ENCODE results near the gene MYO15A. TPM values are rescaled to one million over a fixed set of nuclear protein-coding genes. Genes with fewer than 3 reads are reported as not detected.

The MYO15A gene
- total and polyA plus RNA-seq, 8 donors, result 0.31 to 10.5 (median 0.50) TPM; not detected in 1

DNA sequence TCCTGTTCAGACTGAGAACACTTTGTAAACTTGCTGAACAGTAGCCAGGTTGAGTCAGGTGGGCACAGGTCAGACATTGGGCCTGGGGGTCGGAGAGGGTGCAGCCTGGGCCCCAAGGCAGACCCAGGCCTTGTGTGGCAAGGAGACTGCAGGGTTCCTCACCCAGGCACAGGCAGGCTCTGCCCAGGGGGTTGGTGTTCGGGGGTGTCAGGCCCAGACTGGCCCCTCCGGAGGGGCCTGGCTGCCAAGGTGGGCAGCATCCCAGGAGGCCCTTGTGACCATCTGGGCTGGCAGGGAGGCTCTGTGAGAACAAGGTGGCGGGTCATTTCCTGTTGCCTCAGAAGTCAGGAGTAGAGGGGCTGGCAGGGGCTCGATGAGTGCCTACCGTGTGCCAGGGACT, 585 bp upstream of the MYO15A start:
- TF ChIP-seq, protein P1, sequence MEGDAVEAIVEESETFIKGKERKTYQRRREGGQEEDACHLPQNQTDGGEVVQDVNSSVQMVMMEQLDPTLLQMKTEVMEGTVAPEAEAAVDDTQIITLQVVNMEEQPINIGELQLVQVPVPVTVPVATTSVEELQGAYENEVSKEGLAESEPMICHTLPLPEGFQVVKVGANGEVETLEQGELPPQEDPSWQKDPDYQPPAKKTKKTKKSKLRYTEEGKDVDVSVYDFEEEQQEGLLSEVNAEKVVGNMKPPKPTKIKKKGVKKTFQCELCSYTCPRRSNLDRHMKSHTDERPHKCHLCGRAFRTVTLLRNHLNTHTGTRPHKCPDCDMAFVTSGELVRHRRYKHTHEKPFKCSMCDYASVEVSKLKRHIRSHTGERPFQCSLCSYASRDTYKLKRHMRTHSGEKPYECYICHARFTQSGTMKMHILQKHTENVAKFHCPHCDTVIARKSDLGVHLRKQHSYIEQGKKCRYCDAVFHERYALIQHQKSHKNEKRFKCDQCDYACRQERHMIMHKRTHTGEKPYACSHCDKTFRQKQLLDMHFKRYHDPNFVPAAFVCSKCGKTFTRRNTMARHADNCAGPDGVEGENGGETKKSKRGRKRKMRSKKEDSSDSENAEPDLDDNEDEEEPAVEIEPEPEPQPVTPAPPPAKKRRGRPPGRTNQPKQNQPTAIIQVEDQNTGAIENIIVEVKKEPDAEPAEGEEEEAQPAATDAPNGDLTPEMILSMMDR (IDR thresholded peaks at IDR 0.05), result no peak
- no peak for TF ChIP-seq POLR2AphosphoS5 (IDR thresholded peaks at IDR 0.05)
- no peak for TF ChIP-seq EP300 (IDR thresholded peaks at IDR 0.05)
- no peak for TF ChIP-seq POLR2A (IDR thresholded peaks at IDR 0.05)
- H3K27me3 ChIP-seq, result no peaks in the 10 kb centered on the region
- no peak overlapping the region for H3K4me3 ChIP-seq
- H3K36me3 ChIP-seq, result peaks cover 14 to 48% (median 47%) of the 10 kb centered on the region in 4 donors
- H3K9me3 ChIP-seq, result no peaks in the 10 kb centered on the region
- H3K4me1 ChIP-seq, result no peaks in the 10 kb centered on the region
- DNase-seq, result no peak
- intact Hi-C loops (cut with DNase I; ENCODE audit: low total_unique reads), result no loop called here
- no peak overlapping the region for H3K27ac ChIP-seq
- 80 to 91% (median 84%) methylated on average over 4 to 6 of the region's 6 CpGs for WGBS, 5 donors

DNA sequence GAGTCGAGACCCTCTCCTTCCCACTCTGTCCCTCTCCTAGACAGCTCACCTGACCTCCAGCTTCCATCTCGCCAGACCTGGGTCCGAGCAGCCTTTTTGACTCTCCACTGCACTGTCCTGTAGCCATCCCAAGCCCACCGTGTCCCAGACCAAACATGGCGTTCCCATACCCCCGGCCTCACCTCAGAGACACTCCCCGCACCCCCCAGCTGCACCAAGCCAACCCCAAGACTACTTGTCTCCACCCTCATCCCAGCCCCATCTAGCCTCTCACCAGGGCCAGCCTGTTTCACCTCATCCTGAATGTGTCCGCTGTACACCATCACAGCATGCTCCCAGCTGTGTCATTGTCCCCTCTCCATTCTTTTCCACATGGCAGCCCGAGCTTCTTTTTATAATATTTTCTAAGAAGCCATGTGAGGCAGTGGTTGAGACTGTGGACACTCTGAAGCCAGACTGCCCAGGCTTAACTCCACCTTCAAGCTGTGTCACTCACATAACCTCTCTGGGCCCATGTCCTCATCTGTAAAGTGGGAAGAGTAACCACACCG, 1.5 kb downstream of the MYO15A start:
- no peak overlapping the region for H3K27ac ChIP-seq
- no peak for DNase-seq
- H3K27me3 ChIP-seq, result no peaks in the 10 kb centered on the region
- intact Hi-C loops (cut with DNase I; ENCODE audit: low total_unique reads), result no loop called here
- TF ChIP-seq, protein P1 (IDR thresholded peaks at IDR 0.05), result no peak
- no peak for TF ChIP-seq POLR2AphosphoS5 (IDR thresholded peaks at IDR 0.05)
- TF ChIP-seq POLR2A (IDR thresholded peaks at IDR 0.05), result no peak
- no peak for TF ChIP-seq EP300 (IDR thresholded peaks at IDR 0.05)
- H3K4me1 ChIP-seq, result no peaks in the 10 kb centered on the region
- H3K9me3 ChIP-seq, result no peaks in the 10 kb centered on the region
- peaks cover 10 to 28% (median 28%) of the 10 kb centered on the region in 4 donors for H3K36me3 ChIP-seq
- no peak overlapping the region for H3K4me3 ChIP-seq
- WGBS, 5 donors, result 73 to 82% (median 79%) methylated on average over 10 of the region's 10 CpGs

DNA sequence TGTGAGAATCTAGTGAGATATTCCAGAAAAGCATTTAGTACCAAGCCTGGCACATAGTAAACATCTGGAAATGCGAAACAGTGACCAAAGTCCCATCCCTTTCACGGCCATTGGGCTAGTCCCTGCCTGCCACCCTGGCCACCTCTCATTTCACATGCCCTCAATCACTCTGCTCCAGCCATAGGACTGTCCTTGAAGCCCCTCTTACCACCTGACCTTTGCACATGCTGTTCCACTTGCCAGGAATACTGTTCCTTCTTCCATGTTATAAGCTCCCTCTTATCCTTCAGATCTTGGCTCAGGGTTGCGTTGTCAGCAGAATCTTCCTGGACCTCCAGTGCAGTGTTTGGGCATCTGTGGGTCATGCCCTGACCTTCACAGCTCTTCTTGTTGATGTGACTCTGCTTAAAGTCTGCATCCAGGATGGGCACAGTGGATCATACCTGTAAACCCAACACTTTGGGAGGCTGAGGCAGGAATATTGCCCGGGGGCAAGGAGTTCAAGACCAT, 2.1 kb downstream of the MYO15A start:
- no peaks in the 10 kb centered on the region for H3K4me1 ChIP-seq
- H3K36me3 ChIP-seq, result peaks cover 10 to 21% (median 21%) of the 10 kb centered on the region in 4 donors
- intact Hi-C loops (cut with DNase I; ENCODE audit: low total_unique reads), result no loop called here
- H3K4me3 ChIP-seq, result no peak overlapping the region
- no peaks in the 10 kb centered on the region for H3K9me3 ChIP-seq
- peaks cover 0 to 5% (median 0%) of the 10 kb centered on the region in 3 donors for H3K27me3 ChIP-seq
- WGBS, 5 donors, result 66 to 90% (median 81%) methylated on average over 3 to 4 of the region's 4 CpGs
- DNase-seq, result no peak
- no peak for TF ChIP-seq POLR2A (IDR thresholded peaks at IDR 0.05)
- no peak for TF ChIP-seq POLR2AphosphoS5 (IDR thresholded peaks at IDR 0.05)
- TF ChIP-seq EP300 (IDR thresholded peaks at IDR 0.05), result no peak
- TF ChIP-seq, protein P1 (IDR thresholded peaks at IDR 0.05), result no peak
- H3K27ac ChIP-seq, result no peak overlapping the region

DNA sequence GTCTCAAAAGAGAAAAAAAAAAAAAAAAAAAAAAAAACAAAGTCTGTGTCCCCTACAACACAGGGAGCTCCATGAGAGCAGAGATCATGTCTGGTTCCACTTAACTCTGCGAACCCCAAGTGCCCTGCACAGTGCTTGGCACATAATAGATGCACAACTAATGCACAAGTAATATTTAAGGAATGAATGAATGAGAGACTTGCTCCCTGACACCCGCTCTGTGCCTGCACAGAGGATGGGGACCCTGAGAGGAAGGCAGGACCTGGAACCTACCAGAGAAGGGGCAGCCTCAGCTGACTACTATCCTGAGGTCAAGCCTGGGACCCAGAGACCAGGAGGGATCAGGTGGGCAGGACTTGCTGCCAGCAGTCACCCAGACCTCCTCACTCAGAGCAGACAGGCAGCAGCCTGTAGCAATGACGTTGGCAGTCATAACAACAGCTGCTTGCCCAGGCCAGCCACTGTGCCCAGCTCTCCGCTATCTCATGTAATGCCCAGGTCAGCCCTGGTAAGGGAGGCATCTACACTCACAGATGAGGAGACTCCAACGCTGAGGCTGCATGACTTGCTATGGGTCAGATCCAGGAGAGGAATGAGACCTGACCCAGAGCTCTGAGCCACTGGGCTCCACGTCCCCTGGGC, 2.9 kb downstream of the MYO15A start:
- 65 to 79% (median 76%) methylated on average over 2 to 6 of the region's 6 CpGs for WGBS, 5 donors
- Histone ChIP-seq H3K4me1 (no peaks in the 10 kb centered on the region), H3K27me3 (peaks cover 0 to 5% (median 0%) of the 10 kb centered on the region in 3 donors), H3K27ac (no peak overlapping the region), H3K36me3 (peaks cover 6 to 14% (median 13%) of the 10 kb centered on the region in 4 donors), H3K9me3 (no peaks in the 10 kb centered on the region), H3K4me3 (no peak overlapping the region)
- intact Hi-C loops (cut with DNase I; ENCODE audit: low total_unique reads), result no loop called here
- no peak for DNase-seq
- TF ChIP-seq, protein P1 (IDR thresholded peaks at IDR 0.05), result no peak
- no peak for TF ChIP-seq POLR2A (IDR thresholded peaks at IDR 0.05)
- no peak for TF ChIP-seq POLR2AphosphoS5 (IDR thresholded peaks at IDR 0.05)
- no peak for TF ChIP-seq EP300 (IDR thresholded peaks at IDR 0.05)

Data from stomach (tissue), 9 donors.